ENCODE results near the gene MRM3. TPM values are rescaled to one million over a fixed set of nuclear protein-coding genes. Genes with fewer than 3 reads are reported as not detected.

The MRM3 gene
- total RNA-seq, 1 donor from 2014 or later = 12.3 TPM

- peaks cover 83% of the 10 kb centered on the region for H3K36me3 ChIP-seq
- no peak overlapping the region for H3K27ac ChIP-seq
- ATAC-seq = no peak
- no peak for TF ChIP-seq CTCF (IDR thresholded peaks at IDR 0.05)
- H3K27me3 ChIP-seq (ENCODE audit: low read depth) = no peaks in the 10 kb centered on the region
- no peak overlapping the region for H3K4me3 ChIP-seq
- intact Hi-C loops (cut with DNase I) = no loop called here
- DNase-seq = no peak
- no peaks in the 10 kb centered on the region for H3K4me1 ChIP-seq
- no peaks in the 10 kb centered on the region for H3K9me3 ChIP-seq
Measured at GRCh38 chr17:760371-760770, 21.8 kb upstream of the MRM3 start.

GRCh38 chr17:767076-767475 lies 15.1 kb upstream of the MRM3 start:
- Histone ChIP-seq H3K9me3 (no peaks in the 10 kb centered on the region), H3K4me1 (peaks cover 4% of the 10 kb centered on the region), H3K36me3 (peaks cover 85% of the 10 kb centered on the region), H3K27me3 (ENCODE audit: low read depth) (no peaks in the 10 kb centered on the region), H3K27ac (no peak overlapping the region), H3K4me3 (no peak overlapping the region)
- intact Hi-C loops (cut with DNase I) = no loop called here
- ATAC-seq = peak; percentile 65 to 92
- no peak for TF ChIP-seq CTCF (IDR thresholded peaks at IDR 0.05)
- DNase-seq = no peak

- H3K27me3 ChIP-seq (ENCODE audit: low read depth) = no peaks in the 10 kb centered on the region
- no peak overlapping the region for H3K4me3 ChIP-seq
- H3K9me3 ChIP-seq = no peaks in the 10 kb centered on the region
- peaks cover 89% of the 10 kb centered on the region for H3K36me3 ChIP-seq
- no peak overlapping the region for H3K27ac ChIP-seq
- no peaks in the 10 kb centered on the region for H3K4me1 ChIP-seq
- no peak for TF ChIP-seq CTCF (IDR thresholded peaks at IDR 0.05)
- intact Hi-C loops (cut with DNase I) = no loop called here
- DNase-seq (no peak), ATAC-seq (no peak)
Measured at GRCh38 chr17:773016-773415, 9.1 kb upstream of the MRM3 start.

- intact Hi-C loops (cut with DNase I) = no loop called here
Measured at GRCh38 chr17:773467-774312, 8.5 kb upstream of the MRM3 start.

GRCh38 chr17:774313-774584 lies 7.9 kb upstream of the MRM3 start:
- TF ChIP-seq CTCF (IDR thresholded peaks at IDR 0.05) = no peak
- Histone ChIP-seq H3K27ac (no peak overlapping the region), H3K36me3 (peaks cover 92% of the 10 kb centered on the region), H3K4me3 (no peak overlapping the region), H3K4me1 (no peaks in the 10 kb centered on the region), H3K27me3 (ENCODE audit: low read depth) (no peaks in the 10 kb centered on the region), H3K9me3 (no peaks in the 10 kb centered on the region)
- DNase-seq (no peak), ATAC-seq (no peak)
- intact Hi-C loops (cut with DNase I) = no loop called here

More at GRCh38 chr17:773467-774312, 8.5 kb upstream of the MRM3 start:
- H3K4me1 ChIP-seq = no peaks in the 10 kb centered on the region
- no peaks in the 10 kb centered on the region for H3K27me3 ChIP-seq (ENCODE audit: low read depth)
- no peak overlapping the region for H3K4me3 ChIP-seq
- no peaks in the 10 kb centered on the region for H3K9me3 ChIP-seq
- H3K36me3 ChIP-seq = peaks cover 95% of the 10 kb centered on the region
- no peak for TF ChIP-seq CTCF (IDR thresholded peaks at IDR 0.05)
- DNase-seq (no peak), ATAC-seq (no peak)
- no peak overlapping the region for H3K27ac ChIP-seq
